IMR-90 (cell line): Measurements from ENCODE around the gene OARD1. TPM values are rescaled to one million over a fixed set of nuclear protein-coding genes. Genes with fewer than 3 reads are reported as not detected.
A peak's percentile ranks its signal among the peaks of the same experiment; 100 is the strongest.

Experiments used
- ATAC-seq: fragments of 200-7000 bp; cut with Tn5 transposase; 2 replicates; pipeline ENCODE4 v1.9.1; 2020; ENCODE audit warnings: low read depth, mild to moderate bottlenecking, moderate library complexity
- BruUV-seq: library from RNA; stranded (reverse); fragments of 400-500 nt; replicated peaks from 2 replicates; lab custom pipeline; 2021; lab: Mats Ljungman, UMichigan
- CTCF ChIA-PET: fragments of 300-600 bp; formaldehyde crosslinking; extraction: SDS; loops from one replicate; lab custom pipeline; 2021; ENCODE audit warnings: antibody characterized with exemption; lab: Yijun Ruan, JAX
- POLR2A ChIA-PET: fragments of 300-600 bp; sonication (Branson Sonifier 250); formaldehyde crosslinking; loops from one replicate; lab custom pipeline; 2022; ENCODE audit warnings: antibody characterized with exemption; ENCODE audit not compliant: unreplicated experiment; lab: Charles Lee
- DNase-seq: peaks from one replicate; pipeline ENCODE4 v3.0.0; 2013
- H2AFZ ChIP-seq: replicated peaks from 2 replicates; pipeline ENCODE3; 2013; ENCODE audit warnings: low read length, mild to moderate bottlenecking; ENCODE audit not compliant: poor library complexity
- H2AK5ac ChIP-seq: 2 replicates; pipeline ENCODE4 v1.6.1; 2013; ENCODE audit warnings: low read depth, low read length, inconsistent platforms
- H2AK9ac ChIP-seq: replicated peaks from 2 replicates; pipeline ENCODE3; 2013; ENCODE audit warnings: mild to moderate bottlenecking, low read depth, low read length, moderate library complexity; ENCODE audit not compliant: poor library complexity
- H2BK120ac ChIP-seq: 2 replicates; pipeline ENCODE4 v1.6.1; 2013; ENCODE audit warnings: low read depth, low read length, inconsistent platforms
- H2BK15ac ChIP-seq: 3 replicates; pipeline ENCODE4 v1.6.1; 2013; ENCODE audit warnings: low read depth, low read length, inconsistent platforms
- H2BK20ac ChIP-seq: 2 replicates; pipeline ENCODE4 v1.6.1; 2013; ENCODE audit warnings: low read depth, mild to moderate bottlenecking, inconsistent platforms, low read length, moderate library complexity
- H2BK5ac ChIP-seq: 2 replicates; pipeline ENCODE4 v1.6.1; 2013; ENCODE audit warnings: mild to moderate bottlenecking, low read depth, low read length, inconsistent platforms; ENCODE audit not compliant: poor library complexity, severe bottlenecking
- H3K14ac ChIP-seq: replicated peaks from 2 replicates; pipeline ENCODE4 v1.6.1; 2013; ENCODE audit warnings: low read depth, low read length, inconsistent platforms
- H3K18ac ChIP-seq: 2 replicates; pipeline ENCODE4 v1.6.1; 2013; ENCODE audit warnings: low read depth, low read length, control low read depth
- H3K23ac ChIP-seq: 2 replicates; pipeline ENCODE4 v1.6.1; 2013; ENCODE audit warnings: low read depth, low read length, inconsistent platforms
- H3K27ac ChIP-seq: 2 replicates; pipeline ENCODE4 v1.5.1; 2013; ENCODE audit warnings: mild to moderate bottlenecking, control low read depth, low read length; ENCODE audit not compliant: insufficient read depth
- H3K27me3 ChIP-seq: 2 replicates; pipeline ENCODE4 v1.6.1; 2013; ENCODE audit warnings: low read length; ENCODE audit not compliant: control insufficient read depth, insufficient read depth
- H3K36me3 ChIP-seq: 2 replicates; pipeline ENCODE4 v1.6.1; 2013; ENCODE audit warnings: low read length, mixed read lengths; ENCODE audit not compliant: control insufficient read depth, insufficient read depth
- H3K4ac ChIP-seq: 2 replicates; pipeline ENCODE4 v1.6.1; 2013; ENCODE audit warnings: low read depth, low read length, inconsistent platforms
- H3K4me1 ChIP-seq: 2 replicates; pipeline ENCODE4 v1.6.1; 2013; ENCODE audit warnings: low read length, mixed read lengths; ENCODE audit not compliant: control insufficient read depth, insufficient read depth
- H3K4me2 ChIP-seq: 2 replicates; pipeline ENCODE4 v1.6.1; 2013; ENCODE audit warnings: low read depth, mild to moderate bottlenecking, control low read depth, low read length, moderate library complexity
- H3K4me3 ChIP-seq: 2 replicates; pipeline ENCODE4 v1.5.1; 2013; ENCODE audit warnings: low read depth, mild to moderate bottlenecking, control low read depth, low read length, moderate library complexity; ENCODE audit not compliant: insufficient read depth
- H3K56ac ChIP-seq: 2 replicates; pipeline ENCODE4 v1.6.1; 2013; ENCODE audit warnings: low read length, inconsistent platforms; ENCODE audit not compliant: insufficient read depth; ENCODE audit errors: extremely low read depth
- H3K79me1 ChIP-seq, 2 experiments: 2 replicates each; pipeline ENCODE4 v1.6.1; 2013; ENCODE audit warnings: low read length in 2 of 2, inconsistent platforms in 1 of 2, low read depth in 1 of 2
- H3K9ac ChIP-seq: 2 replicates; pipeline ENCODE4 v1.6.1; 2013; ENCODE audit warnings: low read depth, low read length, control low read depth
- H3K9me1 ChIP-seq: 2 replicates; pipeline ENCODE4 v1.6.1; 2013; ENCODE audit warnings: low read length, inconsistent platforms; ENCODE audit not compliant: insufficient read depth
- H3K9me3 ChIP-seq: 2 replicates; pipeline ENCODE4 v1.6.1; 2013; ENCODE audit warnings: low read length; ENCODE audit not compliant: control insufficient read depth, insufficient read depth
- H4K20me1 ChIP-seq: 2 replicates; pipeline ENCODE4 v1.6.1; 2013; ENCODE audit warnings: low read length, inconsistent platforms; ENCODE audit not compliant: insufficient read depth
- H4K5ac ChIP-seq: 2 replicates; pipeline ENCODE4 v1.6.1; 2013; ENCODE audit warnings: mild to moderate bottlenecking, low read depth, low read length, control low read depth
- H4K8ac ChIP-seq, 2 experiments: 2 replicates each; pipeline ENCODE4 v1.6.1; 2013; ENCODE audit warnings: low read depth in 2 of 2, low read length in 2 of 2, control low read depth in 1 of 2, inconsistent platforms in 1 of 2
- H4K91ac ChIP-seq: 2 replicates; pipeline ENCODE4 v1.6.1; 2013; ENCODE audit warnings: low read depth, low read length, inconsistent platforms; ENCODE audit not compliant: insufficient read depth
- BHLHE40 ChIP-seq: fragments of 150-350 bp; IDR thresholded peaks from 2 replicates; pipeline ENCODE4 v1.6.1; 2016; ENCODE audit warnings: mild to moderate bottlenecking, low read depth, low read length
- CHD1 ChIP-seq: IDR thresholded peaks from 2 replicates; pipeline ENCODE4 v1.6.1; 2012; ENCODE audit warnings: low read depth, low read length, improper control_type of control experiment
- FOS ChIP-seq: fragments of 150-350 bp; IDR thresholded peaks from 2 replicates; pipeline ENCODE4 v1.6.1; 2016; ENCODE audit warnings: low read depth, low read length
- MAFK ChIP-seq: IDR thresholded peaks from 2 replicates; pipeline ENCODE4 v1.6.1; 2012; ENCODE audit warnings: low read depth, low read length, improper control_type of control experiment
- MXI1 ChIP-seq: IDR thresholded peaks from 2 replicates; pipeline ENCODE4 v1.6.1; 2012; ENCODE audit warnings: low read depth, mild to moderate bottlenecking, low read length, moderate library complexity, borderline replicate concordance
- NFE2L2 ChIP-seq: fragments of 150-350 bp; IDR thresholded peaks from 2 replicates; pipeline ENCODE4 v1.6.1; 2016; ENCODE audit warnings: low read depth, mild to moderate bottlenecking, low read length
- RAD21 ChIP-seq: IDR thresholded peaks from 2 replicates; pipeline ENCODE4 v1.6.1; 2012; ENCODE audit warnings: low read length, improper control_type of control experiment
- RFX5 ChIP-seq: IDR thresholded peaks from 2 replicates; pipeline ENCODE4 v1.8.0; 2012; ENCODE audit warnings: low read depth, mild to moderate bottlenecking, low read length, moderate library complexity
- SMC3 ChIP-seq: fragments of 150-350 bp; IDR thresholded peaks from 2 replicates; pipeline ENCODE4 v1.6.1; 2016; ENCODE audit warnings: low read depth, mild to moderate bottlenecking, antibody characterized with exemption, low read length, moderate library complexity
- WGBS, 2 experiments: methylation state at CpG; one replicate each; pipeline versions ENCODE4 v1.1.5 to v1.1.7; 2013; ENCODE audit warnings: missing lambda C conversion rate in 2 of 2; ENCODE audit not compliant: insufficient read length in 1 of 2; ENCODE audit errors: extremely low coverage in 2 of 2; 5-methylcytosine and 5-hydroxymethylcytosine counted together
- dilution Hi-C: fragments of 300-500 bp; cut with HindIII; formaldehyde crosslinking; loops from one replicate; pipeline ENCODE4 v1.14.3; 2018; ENCODE audit warnings: low sequenced_read_pairs; ENCODE audit not compliant: unreplicated experiment
- in situ Hi-C: fragments of 300-500 bp; cut with MboI; formaldehyde crosslinking; loops from 3 replicates; pipeline ENCODE4 v1.14.3; 2019; ENCODE audit warnings: low sequenced_read_pairs, inconsistent platforms, mixed read lengths
- intact Hi-C: fragments of 100-400 bp; cut with micrococcal nuclease; formaldehyde crosslinking; loops from 2 replicates; pipeline ENCODE4 v1.10.0; 2022
- polyA plus RNA-seq, 3 experiments: library from polyadenylated mRNA; depleted of rRNA; stranded (reverse); fragments of >200 nt; gene quantifications; 2 replicates each; pipeline ENCODE4 v1.2.3, GENCODE V29; 2012; ENCODE audit warnings: low replicate concordance in 1 of 3
- total RNA-seq: library from RNA; depleted of rRNA; stranded (reverse); fragments of >200 nt; gene quantifications from 2 replicates; pipeline ENCODE4 v1.2.3, GENCODE V29; 2012
- TF ChIP-seq, protein P1 (sequence below): fragments of 150-350 bp; IDR thresholded peaks from 2 replicates; pipeline ENCODE4 v1.6.1; 2017; ENCODE audit warnings: mild to moderate bottlenecking, antibody characterized with exemption, low read length, low read depth
- TF ChIP-seq, protein P2 (sequence below): conservative IDR thresholded peaks from 2 replicates; pipeline ENCODE4 v1.5.1; 2012; ENCODE audit warnings: mild to moderate bottlenecking, low read depth, low read length, improper control_type of control experiment
- TF ChIP-seq, protein P3 (sequence below): fragments of 150-350 bp; IDR thresholded peaks from 2 replicates; pipeline ENCODE4 v1.6.1; 2016; ENCODE audit warnings: low read depth, mild to moderate bottlenecking, low read length, moderate library complexity, borderline replicate concordance

The OARD1 gene
- total and polyA plus RNA-seq, 2 of the 4 experiments (the other 2 are of a cell fraction): 2.3 to 5.5 TPM

DNA sequence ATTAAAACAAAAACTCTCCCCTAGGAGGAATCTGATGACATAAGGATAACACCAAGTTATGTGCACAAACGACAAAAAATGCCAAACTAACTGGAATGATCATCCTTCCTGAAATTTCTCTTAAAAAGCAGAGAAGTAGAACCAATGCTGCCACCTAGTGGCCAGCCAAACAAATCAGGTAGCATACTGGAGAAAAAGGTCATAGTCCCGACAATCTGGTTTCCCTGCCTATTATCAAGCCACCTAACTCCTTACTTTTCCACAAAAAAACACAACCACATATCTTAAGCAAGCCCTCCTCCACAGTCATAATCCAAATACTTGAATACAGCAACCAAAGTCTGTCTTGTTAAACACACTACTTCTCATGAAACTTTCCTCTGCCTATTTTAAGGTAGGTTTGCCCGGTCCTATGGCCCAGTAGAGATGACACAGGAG, 5.3 kb downstream of the OARD1 start:
- ChIA-PET POLR2A (no interaction called here), CTCF (no interaction called here)
- ATAC-seq (peak; percentile 40; the same call in 1 of the 2 replicates), DNase-seq (peak; percentile 84)
- Histone ChIP-seq H4K8ac (no peak overlapping the region), H3K27me3 (no peaks in the 10 kb centered on the region), H3K27ac (no peak overlapping the region), H4K5ac (no peak overlapping the region), H4K91ac (no peak overlapping the region), H3K79me1 (peaks cover 0 to 3% of the 10 kb centered on the region in 2 experiments; a peak in 1 of 4 replicates), H2BK120ac (no peak overlapping the region), H3K4me1 (no peaks in the 10 kb centered on the region), H2BK15ac (no peak overlapping the region), H2AK5ac (no peak overlapping the region), H3K36me3 (no peaks in the 10 kb centered on the region; the same call in 1 of the 2 replicates), H3K23ac (no peak overlapping the region), H3K9me1 (no peaks in the 10 kb centered on the region), H3K18ac (no peak overlapping the region), H2BK20ac (no peak overlapping the region), H3K56ac (no peak overlapping the region), H3K4me3 (no peak overlapping the region), H3K9ac (no peak overlapping the region), H2BK5ac (no peak overlapping the region), H2AK9ac (no peak overlapping the region), H3K4me2 (no peak overlapping the region), H3K9me3 (no peaks in the 10 kb centered on the region), H2AFZ (no peak overlapping the region), H3K14ac (no peak overlapping the region), H3K4ac (no peak overlapping the region), H4K20me1 (no peaks in the 10 kb centered on the region; the same call in 1 of the 2 replicates)
- TF ChIP-seq FOS (no peak), CHD1 (no peak), SMC3 (peak; percentile 49), BHLHE40 (no peak), RAD21 (peak; percentile 78), MXI1 (no peak), RFX5 (no peak), MAFK (peak; percentile 24; the same call in 1 of the 2 replicates), NFE2L2 (no peak)
- TF ChIP-seq, protein P1, sequence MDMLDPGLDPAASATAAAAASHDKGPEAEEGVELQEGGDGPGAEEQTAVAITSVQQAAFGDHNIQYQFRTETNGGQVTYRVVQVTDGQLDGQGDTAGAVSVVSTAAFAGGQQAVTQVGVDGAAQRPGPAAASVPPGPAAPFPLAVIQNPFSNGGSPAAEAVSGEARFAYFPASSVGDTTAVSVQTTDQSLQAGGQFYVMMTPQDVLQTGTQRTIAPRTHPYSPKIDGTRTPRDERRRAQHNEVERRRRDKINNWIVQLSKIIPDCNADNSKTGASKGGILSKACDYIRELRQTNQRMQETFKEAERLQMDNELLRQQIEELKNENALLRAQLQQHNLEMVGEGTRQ: no peak
- TF ChIP-seq, protein P2, sequence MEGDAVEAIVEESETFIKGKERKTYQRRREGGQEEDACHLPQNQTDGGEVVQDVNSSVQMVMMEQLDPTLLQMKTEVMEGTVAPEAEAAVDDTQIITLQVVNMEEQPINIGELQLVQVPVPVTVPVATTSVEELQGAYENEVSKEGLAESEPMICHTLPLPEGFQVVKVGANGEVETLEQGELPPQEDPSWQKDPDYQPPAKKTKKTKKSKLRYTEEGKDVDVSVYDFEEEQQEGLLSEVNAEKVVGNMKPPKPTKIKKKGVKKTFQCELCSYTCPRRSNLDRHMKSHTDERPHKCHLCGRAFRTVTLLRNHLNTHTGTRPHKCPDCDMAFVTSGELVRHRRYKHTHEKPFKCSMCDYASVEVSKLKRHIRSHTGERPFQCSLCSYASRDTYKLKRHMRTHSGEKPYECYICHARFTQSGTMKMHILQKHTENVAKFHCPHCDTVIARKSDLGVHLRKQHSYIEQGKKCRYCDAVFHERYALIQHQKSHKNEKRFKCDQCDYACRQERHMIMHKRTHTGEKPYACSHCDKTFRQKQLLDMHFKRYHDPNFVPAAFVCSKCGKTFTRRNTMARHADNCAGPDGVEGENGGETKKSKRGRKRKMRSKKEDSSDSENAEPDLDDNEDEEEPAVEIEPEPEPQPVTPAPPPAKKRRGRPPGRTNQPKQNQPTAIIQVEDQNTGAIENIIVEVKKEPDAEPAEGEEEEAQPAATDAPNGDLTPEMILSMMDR: peak; percentile 79
- TF ChIP-seq, protein P3, sequence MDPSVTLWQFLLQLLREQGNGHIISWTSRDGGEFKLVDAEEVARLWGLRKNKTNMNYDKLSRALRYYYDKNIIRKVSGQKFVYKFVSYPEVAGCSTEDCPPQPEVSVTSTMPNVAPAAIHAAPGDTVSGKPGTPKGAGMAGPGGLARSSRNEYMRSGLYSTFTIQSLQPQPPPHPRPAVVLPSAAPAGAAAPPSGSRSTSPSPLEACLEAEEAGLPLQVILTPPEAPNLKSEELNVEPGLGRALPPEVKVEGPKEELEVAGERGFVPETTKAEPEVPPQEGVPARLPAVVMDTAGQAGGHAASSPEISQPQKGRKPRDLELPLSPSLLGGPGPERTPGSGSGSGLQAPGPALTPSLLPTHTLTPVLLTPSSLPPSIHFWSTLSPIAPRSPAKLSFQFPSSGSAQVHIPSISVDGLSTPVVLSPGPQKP: no peak
- intact Hi-C loops: loop anchor here (1.0 to 10.0 kb wide), 6 partner anchors 39 to 1722 kb away; no protein-coding TSS in a partner anchor
- in situ Hi-C loops: no loop called here
- no CpG with 5 or more reads among the region's 3 CpGs for WGBS, 2 experiments
- dilution Hi-C loops: no loop called here
- no TSS peak for BruUV-seq
